ENCODE results near the gene SCRN2.

SCRN2 gene

DNA sequence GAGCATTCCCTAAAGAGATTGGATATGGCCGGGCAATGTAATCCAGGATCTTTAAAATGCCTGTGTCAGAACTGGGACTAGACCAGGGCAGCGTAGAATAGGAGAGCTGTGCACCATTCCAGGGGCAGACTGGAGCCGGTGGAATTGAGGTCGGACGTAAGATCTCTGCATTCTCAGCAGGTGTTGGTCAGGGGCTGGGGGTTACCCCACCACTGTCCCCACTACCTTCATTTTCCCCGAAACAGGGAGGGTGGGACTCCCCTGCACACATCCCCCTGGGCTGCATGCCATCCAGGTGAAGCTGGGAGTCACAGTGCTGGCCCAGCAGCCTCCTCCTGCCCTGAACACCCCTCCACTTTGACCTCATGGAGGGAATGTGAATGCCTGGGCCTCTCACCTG, 37.3 kb downstream of the SCRN2 start:
- Mint-ChIP-seq H3K4me3 (no peak overlapping the region), H3K27ac (no peak overlapping the region), H3K27me3 (no peaks in the 10 kb centered on the region), H3K4me1 (no peaks in the 10 kb centered on the region), H3K9me3 (no peaks in the 10 kb centered on the region), H3K36me3 (peaks cover 10% of the 10 kb centered on the region)
- ATAC-seq (ENCODE audit: low read depth) (no peak), DNase-seq (ENCODE audit: low spot score in 2 of 2) (no peak)

DNA sequence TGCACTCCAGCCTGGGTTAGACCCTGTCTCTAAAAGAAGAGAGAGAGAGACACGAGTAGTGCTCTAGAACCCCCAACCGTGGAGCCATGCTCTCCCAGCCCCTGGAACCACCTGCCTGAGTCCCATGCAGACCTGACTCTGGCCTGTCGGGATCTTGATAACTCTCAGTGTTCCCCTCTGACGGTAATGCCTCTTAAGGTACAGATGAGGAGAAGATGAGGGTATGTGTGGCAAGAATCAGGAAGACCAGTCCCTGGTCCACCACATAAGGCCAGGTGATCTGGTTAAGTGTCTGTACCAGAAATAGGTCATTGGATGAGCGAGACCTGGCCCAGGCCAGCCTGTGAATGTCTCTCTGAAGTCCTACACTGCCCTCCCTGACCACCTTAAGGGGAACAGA, 37.9 kb downstream of the SCRN2 start:
- no peak overlapping the region for H3K27ac Mint-ChIP-seq
- DNase-seq (ENCODE audit: low spot score in 2 of 2) (no peak), ATAC-seq (ENCODE audit: low read depth) (no peak)
- no peaks in the 10 kb centered on the region for H3K4me1 Mint-ChIP-seq
- H3K4me3 Mint-ChIP-seq = no peak overlapping the region
- peaks cover 9% of the 10 kb centered on the region for H3K36me3 Mint-ChIP-seq
- H3K27me3 Mint-ChIP-seq = no peaks in the 10 kb centered on the region
- H3K9me3 Mint-ChIP-seq = no peaks in the 10 kb centered on the region

DNA sequence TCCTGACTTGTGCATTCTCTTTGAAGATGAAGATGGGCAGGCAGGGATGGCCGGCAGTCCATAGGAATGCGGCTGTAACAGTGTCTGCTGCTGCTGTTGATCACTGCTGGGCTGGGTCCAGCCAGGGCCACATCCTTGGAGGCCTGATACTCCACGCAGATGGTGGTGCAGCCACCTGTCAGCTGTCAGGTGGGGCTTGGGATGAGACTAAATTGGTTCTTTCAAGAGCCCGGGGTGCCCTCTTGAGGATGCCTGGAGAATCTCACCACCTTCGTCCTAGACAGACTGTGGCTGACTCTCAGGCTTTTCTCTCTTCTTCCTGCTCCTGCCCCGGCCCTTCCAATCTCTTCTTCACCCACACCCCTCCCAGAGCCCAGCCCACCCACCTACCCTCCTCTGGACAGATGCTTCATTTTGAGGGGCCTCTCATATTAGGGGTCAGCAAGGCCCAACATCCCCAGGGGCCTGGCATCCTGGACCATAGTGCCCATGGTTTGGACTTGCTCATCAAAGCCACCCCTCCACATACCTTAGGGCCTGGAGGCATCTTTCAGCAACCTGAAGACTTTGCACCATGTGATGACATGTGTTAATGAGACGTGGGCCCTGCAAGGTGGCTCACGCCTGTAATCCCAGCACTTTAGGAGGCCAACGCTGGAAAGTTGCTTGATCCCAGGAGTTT, 38.6 kb downstream of the SCRN2 start:
- Mint-ChIP-seq H3K4me1 (no peaks in the 10 kb centered on the region), H3K27ac (no peak overlapping the region), H3K4me3 (no peak overlapping the region), H3K27me3 (peaks cover 3% of the 10 kb centered on the region), H3K9me3 (no peaks in the 10 kb centered on the region), H3K36me3 (peaks cover 5% of the 10 kb centered on the region)
- DNase-seq (ENCODE audit: low spot score in 2 of 2) (peak; percentile 51 to 55), ATAC-seq (ENCODE audit: low read depth) (peak; percentile 97)

DNA sequence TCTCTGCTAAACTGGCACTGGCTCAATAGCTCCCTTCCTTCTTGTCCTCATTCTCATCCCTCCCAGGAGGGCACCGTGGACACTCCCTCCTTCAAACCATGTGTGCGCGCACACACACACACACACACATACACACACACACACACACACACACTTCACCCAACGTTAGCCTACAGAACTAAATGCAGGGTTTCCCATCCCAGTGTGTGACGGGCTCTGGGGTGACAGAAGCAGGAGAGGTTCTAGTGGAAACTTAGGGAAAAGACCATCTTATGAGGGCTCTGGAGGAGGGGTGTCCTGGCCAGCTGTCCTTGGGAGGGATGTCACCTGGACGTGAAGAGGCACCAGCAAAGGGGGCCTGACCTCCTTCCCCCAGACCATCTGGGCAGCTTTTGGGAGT, 39.2 kb downstream of the SCRN2 start:
- DNase-seq (ENCODE audit: low spot score in 2 of 2) (no peak), ATAC-seq (ENCODE audit: low read depth) (no peak)
- H3K27ac Mint-ChIP-seq = no peak overlapping the region
- H3K9me3 Mint-ChIP-seq = no peaks in the 10 kb centered on the region
- H3K36me3 Mint-ChIP-seq = peaks cover under 1% of the 10 kb centered on the region
- H3K27me3 Mint-ChIP-seq = peaks cover 5% of the 10 kb centered on the region
- no peak overlapping the region for H3K4me3 Mint-ChIP-seq
- no peaks in the 10 kb centered on the region for H3K4me1 Mint-ChIP-seq

DNA sequence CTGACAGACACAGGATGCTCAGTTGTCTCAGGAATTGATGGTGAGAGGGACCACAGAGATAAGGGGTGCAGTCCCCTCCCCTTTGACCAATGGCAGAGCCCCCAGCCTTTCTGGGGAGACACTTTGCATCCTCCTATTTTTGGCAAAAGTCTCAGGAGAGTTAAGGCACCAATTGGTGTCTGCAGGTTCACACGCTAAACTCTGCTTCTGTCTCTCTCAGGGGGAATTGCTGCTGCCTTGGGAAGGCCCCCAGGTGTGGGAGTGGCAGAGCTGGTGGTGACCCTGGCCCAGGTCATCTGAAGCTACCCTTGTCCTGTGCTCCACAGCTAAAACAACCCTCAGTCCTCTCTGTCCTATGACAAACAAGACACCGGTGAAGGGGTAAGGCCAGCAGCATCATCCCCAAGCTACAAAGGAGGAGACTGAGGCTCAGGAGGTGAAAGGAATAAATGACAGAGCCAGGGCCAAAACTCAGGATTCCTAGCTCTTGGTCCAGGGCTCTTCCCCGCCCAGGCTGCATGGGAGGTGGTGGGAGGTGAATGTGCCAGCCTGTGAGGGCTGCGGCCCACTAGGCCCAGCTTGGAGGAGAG, 39.8 kb downstream of the SCRN2 start:
- Mint-ChIP-seq H3K27ac (no peak overlapping the region), H3K4me1 (no peaks in the 10 kb centered on the region), H3K4me3 (no peak overlapping the region), H3K36me3 (no peaks in the 10 kb centered on the region), H3K9me3 (no peaks in the 10 kb centered on the region), H3K27me3 (peaks cover 7% of the 10 kb centered on the region)
- no peak for DNase-seq (ENCODE audit: low spot score in 2 of 2)
- no peak for ATAC-seq (ENCODE audit: low read depth)

DNA sequence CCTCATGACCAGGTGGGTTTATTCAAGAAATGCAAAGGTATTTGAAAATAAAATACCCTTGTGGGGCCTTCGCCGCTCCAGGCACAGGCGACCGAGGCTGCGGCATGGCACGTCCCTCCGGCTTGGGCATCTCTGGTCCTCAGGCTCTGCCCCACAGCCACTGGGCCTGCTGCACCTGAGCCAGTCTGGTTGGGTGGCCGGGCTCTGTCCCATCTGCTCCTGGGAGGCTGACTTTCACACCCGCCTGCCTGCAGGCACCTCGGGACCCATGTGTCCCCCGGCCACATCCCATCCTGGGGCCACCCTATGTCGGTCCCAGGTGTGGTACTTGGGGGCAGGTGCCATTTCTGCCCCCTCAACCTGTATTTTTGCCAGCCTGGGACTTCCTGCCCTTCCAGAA, 40.4 kb downstream of the SCRN2 start:
- Mint-ChIP-seq H3K4me3 (no peak overlapping the region), H3K27ac (no peak overlapping the region), H3K36me3 (no peaks in the 10 kb centered on the region), H3K9me3 (no peaks in the 10 kb centered on the region), H3K27me3 (peaks cover 7% of the 10 kb centered on the region), H3K4me1 (no peaks in the 10 kb centered on the region)
- DNase-seq (ENCODE audit: low spot score in 2 of 2) (no peak), ATAC-seq (ENCODE audit: low read depth) (no peak)

DNA sequence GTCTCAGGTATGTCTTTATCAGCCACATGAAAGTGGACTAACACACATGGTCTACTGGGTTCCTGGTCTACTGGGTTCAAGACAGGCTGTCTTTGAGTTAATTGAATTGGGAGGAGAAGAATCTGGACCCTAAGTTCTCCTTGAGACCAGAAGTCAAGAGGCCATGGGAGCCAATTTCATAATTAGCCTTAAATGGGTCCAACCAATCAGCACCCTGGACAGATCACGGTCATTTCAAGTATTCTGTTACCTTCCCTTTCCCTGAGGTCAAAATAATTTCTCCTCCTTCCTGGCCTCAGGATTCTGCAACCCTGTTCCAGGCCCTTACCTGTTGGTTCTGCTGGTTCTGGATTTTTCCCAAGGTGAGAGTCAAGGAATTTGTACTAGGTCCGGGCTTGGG, 43.3 kb downstream of the SCRN2 start:
- no peaks in the 10 kb centered on the region for H3K9me3 Mint-ChIP-seq
- ATAC-seq (ENCODE audit: low read depth) (no peak), DNase-seq (ENCODE audit: low spot score in 2 of 2) (no peak)
- no peaks in the 10 kb centered on the region for H3K36me3 Mint-ChIP-seq
- H3K4me1 Mint-ChIP-seq = no peaks in the 10 kb centered on the region
- H3K27ac Mint-ChIP-seq = no peak overlapping the region
- no peak overlapping the region for H3K4me3 Mint-ChIP-seq
- peaks cover 14% of the 10 kb centered on the region for H3K27me3 Mint-ChIP-seq

DNA sequence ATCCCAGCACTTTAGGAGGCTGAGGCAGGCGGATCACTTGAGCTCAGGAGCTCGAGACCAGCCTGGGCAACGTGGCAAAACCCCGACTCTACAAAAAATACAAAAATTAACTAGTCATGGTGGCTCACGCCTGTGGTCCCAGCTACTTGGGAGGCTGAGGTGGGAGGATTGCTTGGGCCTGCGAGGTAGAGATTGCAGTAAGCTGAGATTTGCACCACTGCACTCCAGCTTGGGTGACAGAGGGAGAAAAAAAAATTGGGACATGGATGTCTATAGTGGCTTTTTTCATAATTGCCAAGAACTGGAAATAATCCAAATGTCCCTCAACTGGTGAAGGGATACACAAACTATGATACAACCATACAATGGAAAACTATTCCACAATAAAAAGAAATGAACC, 48.1 kb downstream of the SCRN2 start:
- no peak for ATAC-seq (ENCODE audit: low read depth)
- Mint-ChIP-seq H3K4me3 (no peak overlapping the region), H3K4me1 (peaks cover 6% of the 10 kb centered on the region), H3K9me3 (no peaks in the 10 kb centered on the region), H3K27me3 (peaks cover 23% of the 10 kb centered on the region), H3K36me3 (no peaks in the 10 kb centered on the region), H3K27ac (no peak overlapping the region)
- DNase-seq (ENCODE audit: low spot score in 2 of 2) = no peak

DNA sequence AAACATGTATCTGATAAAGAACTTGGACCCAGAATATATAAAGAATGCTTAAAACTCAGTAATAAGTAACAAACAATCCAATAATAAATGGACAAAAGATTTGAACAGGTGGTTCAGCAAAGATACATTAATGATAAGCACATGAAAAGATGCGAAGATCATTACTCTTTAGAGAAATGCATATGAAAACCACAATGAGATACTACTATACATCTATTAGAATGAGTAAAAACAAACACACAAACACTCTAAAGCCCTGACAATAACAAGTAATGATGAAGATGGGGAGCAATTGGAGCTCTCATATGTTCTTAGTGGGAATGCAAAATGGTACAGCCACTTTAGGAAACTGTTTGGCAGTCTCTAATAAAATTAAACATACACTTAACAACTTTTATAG, 48.6 kb downstream of the SCRN2 start:
- DNase-seq (ENCODE audit: low spot score in 2 of 2) (no peak), ATAC-seq (ENCODE audit: low read depth) (no peak)
- no peak overlapping the region for H3K27ac Mint-ChIP-seq
- peaks cover 9% of the 10 kb centered on the region for H3K4me1 Mint-ChIP-seq
- no peaks in the 10 kb centered on the region for H3K36me3 Mint-ChIP-seq
- H3K27me3 Mint-ChIP-seq = peaks cover 23% of the 10 kb centered on the region
- no peaks in the 10 kb centered on the region for H3K9me3 Mint-ChIP-seq
- no peak overlapping the region for H3K4me3 Mint-ChIP-seq

DNA sequence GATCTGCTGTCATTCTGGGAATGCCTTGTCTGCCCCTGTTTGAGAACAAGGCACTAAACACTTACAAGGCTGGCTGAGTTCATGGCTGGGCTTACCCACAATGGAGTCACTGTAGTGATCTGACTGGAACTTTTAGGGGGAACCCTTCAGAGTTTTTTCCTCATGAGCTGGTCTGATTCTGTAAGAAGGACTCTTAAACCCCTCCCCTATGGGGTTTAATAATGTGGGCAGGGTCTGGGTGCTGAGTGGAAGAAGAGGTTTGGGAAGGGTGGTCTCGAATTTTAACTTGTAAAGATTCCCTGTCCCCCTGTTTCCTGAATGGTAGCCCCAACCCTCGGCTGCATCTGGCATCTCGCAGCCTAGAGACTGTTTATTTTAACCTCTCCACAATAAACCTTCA, 50.0 kb downstream of the SCRN2 start:
- Mint-ChIP-seq H3K27me3 (peaks cover 18% of the 10 kb centered on the region), H3K4me1 (peaks cover 9% of the 10 kb centered on the region), H3K9me3 (no peaks in the 10 kb centered on the region), H3K4me3 (peak overlapping the region; percentile 69), H3K27ac (no peak overlapping the region), H3K36me3 (no peaks in the 10 kb centered on the region)
- no peak for ATAC-seq (ENCODE audit: low read depth)
- DNase-seq (ENCODE audit: low spot score in 2 of 2) = no peak

DNA sequence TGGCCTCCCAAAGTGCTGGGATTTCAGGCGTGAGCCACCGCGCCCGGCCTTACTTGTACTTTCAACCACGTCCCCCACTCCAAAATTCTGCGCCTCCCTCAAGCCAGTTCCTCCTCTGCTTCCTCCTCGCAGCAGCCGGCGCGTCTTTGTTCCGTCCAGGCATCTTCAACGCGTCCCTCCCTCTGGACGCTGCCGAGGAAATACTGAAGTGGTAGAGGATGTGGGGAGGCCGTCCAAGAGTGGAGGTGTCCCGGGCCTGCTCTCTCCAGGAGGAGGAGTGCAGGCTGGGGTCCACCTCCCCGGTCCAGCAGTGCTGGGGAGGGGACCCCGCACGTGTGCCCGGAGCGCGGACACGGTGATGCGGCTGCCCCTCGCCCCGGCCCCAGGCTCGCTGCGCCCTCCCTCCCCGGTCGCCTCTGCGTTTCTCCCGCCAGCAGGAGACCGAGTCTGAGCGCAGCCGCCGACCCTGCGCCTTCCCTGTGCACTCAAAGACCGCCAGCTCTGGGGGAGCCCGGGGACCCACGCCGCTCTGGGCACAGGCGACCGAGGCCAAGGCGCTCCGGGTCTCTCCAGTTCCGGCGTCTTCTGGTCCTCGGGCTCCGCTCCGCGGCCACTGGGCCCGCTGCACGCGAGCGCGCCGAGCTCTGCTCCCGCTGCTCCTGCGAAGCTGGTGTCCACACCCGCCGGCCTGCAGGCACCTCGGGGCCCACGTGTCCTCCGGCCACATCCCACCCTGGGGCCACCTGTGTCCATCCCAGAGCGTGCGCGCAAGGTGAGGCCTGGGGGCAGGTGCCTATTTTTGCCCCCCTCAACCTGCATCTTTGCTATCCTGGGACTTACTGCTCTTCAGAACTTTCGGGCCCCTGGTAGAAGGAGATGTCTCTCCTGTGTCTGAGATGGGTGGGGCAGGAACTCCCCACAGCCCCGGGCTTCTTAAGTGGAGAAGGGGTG, 51.2 kb downstream of the SCRN2 start:
- H3K4me3 Mint-ChIP-seq = peak overlapping the region; percentile 69
- H3K27ac Mint-ChIP-seq = no peak overlapping the region
- H3K36me3 Mint-ChIP-seq = no peaks in the 10 kb centered on the region
- H3K4me1 Mint-ChIP-seq = peaks cover 9% of the 10 kb centered on the region
- peak; percentile 18 to 51 for DNase-seq (ENCODE audit: low spot score in 2 of 2)
- no peaks in the 10 kb centered on the region for H3K9me3 Mint-ChIP-seq
- peak; percentile 89 for ATAC-seq (ENCODE audit: low read depth)
- H3K27me3 Mint-ChIP-seq = peaks cover 16% of the 10 kb centered on the region

Measured in memory B cell (primary cell).